Iris pigment epithelial cell (primary cell): ENCODE measurements around the gene SLC35F4.
"Not testable (repeated sequence)": the region's sequence is repeated elsewhere in the genome, so short reads cannot be mapped to it uniquely, and the experiment has no call there.

ENCODE experiments used
- DNase-seq: peaks from one replicate; pipeline ENCODE4 v3.0.0-alpha.2; 2011; ENCODE audit warnings: low read depth

Gene SLC35F4

DNA sequence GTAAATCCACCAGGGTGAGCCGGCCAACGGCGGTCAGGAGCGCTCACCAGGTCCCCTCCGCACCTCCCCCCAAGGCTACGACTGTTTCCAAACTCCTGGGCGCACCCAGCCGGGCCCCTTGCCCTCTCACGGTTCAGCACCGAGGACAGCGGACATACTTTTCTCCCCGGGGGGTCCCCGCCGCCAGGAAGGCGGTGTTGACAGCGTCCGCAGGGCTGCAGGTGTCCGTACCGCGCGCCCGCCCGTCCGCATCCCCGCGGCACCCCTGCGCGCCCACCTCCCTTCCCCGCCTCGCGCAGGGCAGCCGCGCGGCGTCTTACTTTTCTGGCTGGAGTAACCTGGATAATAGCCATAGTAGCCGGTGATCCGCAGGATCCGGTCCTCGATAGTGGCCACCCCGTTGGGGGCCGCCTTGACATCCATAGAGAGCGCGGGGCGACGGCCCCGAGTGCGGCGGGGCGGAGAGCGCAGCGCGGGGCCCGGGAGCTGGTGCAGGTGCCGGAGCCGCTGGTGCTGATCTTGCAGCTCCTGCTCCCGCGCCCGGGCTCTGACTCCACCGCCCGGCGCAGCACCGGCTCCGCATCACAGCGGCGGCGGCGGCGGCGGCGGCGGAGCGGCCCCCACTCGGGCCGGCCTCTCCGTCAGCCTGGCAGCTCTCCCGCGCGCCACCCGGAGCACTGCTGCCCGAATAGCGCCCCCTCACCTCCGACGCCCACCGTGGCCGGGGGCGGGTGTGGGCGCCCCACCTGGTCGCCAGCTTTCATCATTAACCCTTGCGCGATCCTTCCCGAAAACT lies at the start of gene SLC35F4:
SLC35F4 (minus strand) TSS at position 690 of the 796 bp plus-strand sequence.
- peak; percentile 5 for DNase-seq

GRCh38 chr14:57909626-57910025 lies 43.7 kb upstream of the SLC35F4 start:
- DNase-seq: no peak

DNA sequence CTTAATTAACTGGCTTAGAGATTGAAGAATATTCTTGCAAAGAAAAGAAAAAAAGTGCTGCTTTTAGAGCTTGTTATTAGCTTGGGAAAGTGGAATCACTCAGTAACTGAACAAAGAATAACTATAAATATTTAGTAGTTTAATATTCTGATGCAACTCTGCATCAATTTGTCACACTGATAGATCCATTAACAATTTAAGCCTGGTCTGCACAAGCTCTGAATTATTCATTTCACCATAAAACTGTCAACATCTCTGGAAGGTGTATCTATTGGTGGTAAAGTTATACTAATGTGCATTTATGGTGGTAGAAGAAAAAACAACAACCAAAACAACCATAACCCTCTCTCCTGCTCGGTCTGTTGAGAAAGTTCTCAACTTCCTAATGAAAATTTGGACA lies 38.1 kb upstream of the SLC35F4 start:
- DNase-seq: no peak

GRCh38 chr14:57898837-57899572 lies 33.1 kb upstream of the SLC35F4 start:
- no peak for DNase-seq

DNA sequence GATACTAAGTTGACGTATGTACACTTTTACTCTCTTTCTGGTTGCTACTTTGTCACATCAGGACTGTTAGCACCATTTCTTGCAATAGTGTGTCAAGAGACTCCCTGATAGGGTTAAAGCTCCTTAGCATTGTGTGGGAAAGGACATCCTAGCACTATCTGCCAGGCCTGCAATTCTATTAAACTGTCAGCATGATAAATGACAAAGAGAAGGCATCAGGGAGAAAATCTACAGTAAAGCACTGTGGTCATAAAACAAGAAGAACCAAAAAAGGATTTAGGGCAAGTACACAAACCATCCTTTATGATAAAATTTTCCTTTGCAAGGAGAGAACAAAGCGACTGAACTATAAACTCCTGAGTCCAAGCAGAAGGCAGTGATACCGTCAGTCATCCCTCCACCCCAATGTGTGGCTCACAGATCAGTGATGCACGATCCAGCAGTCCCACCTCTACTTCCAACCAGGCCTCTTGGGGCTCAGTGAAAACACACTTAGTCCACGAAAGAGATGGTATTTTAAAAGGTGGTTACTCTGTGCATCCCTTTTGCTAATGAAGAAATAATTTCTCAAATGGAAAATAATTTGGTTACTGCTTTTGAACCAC lies 31.4 kb upstream of the SLC35F4 start:
- no peak for DNase-seq

DNA sequence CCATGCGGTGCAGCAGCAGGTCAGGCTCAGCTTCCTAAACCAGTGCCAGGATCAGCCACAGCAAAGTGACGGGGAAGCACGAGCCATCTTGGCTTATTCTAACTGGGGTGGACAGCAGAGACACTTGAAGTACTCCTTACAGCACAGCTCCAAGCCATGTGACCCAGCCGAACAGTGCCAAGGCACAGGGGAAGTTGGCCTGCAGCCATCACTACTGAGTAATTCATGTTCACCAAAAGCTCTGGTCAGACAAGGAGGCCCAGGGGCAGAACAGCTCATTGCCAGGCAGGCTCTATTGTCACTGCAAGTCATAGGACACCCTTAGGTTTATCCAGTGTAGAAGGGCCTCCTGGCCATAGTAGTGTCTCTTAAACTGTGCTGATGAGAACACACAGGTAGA lies 23.4 kb upstream of the SLC35F4 start:
- peak; percentile 34 for DNase-seq

GRCh38 chr14:57884175-57884574 lies 18.3 kb upstream of the SLC35F4 start:
- peak; percentile 4 for DNase-seq

- DNase-seq: no peak
Observed at GRCh38 chr14:57883061-57883460, 17.2 kb upstream of the SLC35F4 start.

GRCh38 chr14:57879516-57879915 lies 13.6 kb upstream of the SLC35F4 start:
- no peak for DNase-seq

GRCh38 chr14:57875985-57876384 lies 10.1 kb upstream of the SLC35F4 start:
- DNase-seq: no peak

- DNase-seq: no peak
Observed at GRCh38 chr14:57875296-57875695, 9.4 kb upstream of the SLC35F4 start.

- DNase-seq: peak; percentile 53
Observed at GRCh38 chr14:57871459-57872080, 5.7 kb upstream of the SLC35F4 start.

DNA sequence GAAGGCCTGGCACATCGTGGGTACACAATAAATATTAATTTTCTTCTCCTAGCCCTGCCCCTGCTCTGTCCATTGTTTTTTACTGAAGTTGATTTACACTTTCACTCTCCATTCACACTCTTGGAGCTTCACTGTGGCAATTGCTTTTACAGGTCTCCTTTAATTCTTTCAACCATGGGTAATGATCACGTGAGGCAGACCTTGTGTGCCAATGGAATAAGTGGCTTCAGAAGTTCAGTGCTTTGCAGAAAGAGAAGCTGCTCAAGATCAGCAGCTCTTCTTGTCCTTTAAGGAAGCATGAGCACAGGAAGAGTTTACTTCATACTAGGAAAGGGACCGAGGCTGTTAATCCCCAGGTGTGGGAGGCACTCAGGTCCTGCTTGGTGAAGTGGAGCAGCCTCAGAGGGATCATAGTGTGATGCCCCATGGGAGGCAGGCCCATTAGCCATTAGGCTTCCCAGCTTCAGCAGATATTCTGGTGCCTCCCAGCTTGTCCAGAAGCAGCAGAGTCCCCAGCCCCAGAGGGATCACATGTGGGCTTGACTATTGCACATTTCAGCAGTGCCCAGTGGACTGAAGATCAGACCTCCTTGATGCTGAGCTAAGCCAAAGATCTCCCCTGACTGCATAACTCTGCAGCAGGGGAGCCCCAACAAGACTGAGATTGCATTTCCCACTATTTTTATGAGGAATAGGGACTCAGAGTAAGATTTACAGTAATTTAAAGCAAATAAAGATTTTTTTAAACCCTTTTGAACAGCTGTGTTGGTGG lies 5.0 kb upstream of the SLC35F4 start:
- no peak for DNase-seq

DNA sequence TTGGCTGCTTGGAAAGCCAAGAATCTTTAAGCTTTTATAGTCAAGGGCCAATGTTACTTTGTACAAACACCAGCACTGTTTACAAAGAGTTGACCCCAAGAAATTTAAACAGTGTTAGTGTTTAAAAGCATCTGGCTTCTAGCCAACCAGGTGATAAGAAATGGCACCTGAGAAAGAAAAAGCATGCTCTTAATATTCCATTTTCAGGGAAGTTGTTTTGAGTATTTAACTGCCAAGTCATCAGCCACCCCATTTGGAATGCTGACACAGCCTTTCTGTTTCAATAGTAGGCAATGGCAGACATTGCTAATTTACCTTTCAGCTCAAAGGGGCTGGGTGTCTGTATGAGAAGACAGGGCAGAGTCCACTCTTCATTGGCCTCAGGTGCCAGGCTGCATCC lies 3.7 kb upstream of the SLC35F4 start:
- no peak for DNase-seq

DNA sequence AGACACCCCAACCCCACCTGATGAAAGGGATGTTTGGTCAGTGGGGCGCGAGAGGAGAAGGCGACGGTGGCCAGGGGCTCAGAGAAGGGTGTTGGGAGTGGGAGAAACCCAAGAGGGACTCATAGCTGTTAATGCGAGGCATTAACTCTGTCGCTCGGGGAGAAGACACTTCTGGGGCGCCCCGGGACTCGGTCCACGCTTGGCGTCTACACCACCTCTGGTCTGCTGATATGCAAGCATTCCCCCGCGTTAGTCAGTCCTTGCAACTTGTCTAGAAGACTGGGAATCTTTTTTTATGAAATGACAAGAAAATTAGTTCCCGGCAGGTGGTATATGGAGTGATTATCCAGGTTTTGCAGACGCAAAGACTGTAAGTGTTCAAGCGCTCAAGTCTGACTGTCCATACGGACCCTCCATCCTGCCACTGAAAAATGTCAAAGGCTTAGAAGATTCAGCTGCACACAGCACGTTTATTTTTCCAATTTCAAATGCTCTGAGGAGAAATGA lies 360 bp upstream of the SLC35F4 start:
- no peak for DNase-seq

DNA sequence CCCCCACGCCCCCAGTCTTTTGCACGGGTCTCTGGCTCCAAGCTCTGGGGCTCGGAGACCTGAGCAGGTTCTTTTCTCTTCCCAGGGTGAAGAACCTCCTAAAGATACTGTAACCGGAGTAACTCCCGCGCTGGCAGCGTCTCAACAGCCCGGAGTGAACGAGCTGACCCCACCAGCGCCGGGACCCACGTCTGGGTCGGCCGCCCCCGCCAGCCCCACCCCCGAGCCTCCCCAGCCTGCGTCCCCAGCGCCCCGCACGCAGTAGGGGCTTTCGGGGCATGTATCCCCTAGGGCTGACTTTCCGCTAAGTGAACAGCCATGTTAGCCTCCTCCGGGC lies 858 bp downstream of the SLC35F4 start:
- no peak for DNase-seq

GRCh38 chr14:57864659-57865058 lies 1.2 kb downstream of the SLC35F4 start:
- DNase-seq: no peak

DNA sequence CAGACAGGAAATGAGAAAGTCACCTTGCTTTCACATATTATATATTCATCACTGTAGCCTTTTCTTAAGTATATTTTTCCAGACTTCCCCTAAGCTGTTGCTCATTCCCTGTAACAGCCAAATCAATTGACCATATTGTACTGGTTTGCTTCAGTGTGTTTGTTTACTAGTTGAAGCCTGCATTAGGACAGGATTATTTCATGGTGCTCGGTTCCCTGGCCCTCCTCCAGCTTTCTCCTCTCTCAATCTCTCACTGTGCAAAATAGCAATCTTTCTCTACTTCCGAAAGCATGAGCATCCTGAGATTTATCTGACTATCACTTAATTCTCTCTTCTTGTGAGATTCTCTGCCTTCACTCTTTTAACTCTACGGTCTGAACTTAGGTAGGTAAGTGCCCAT lies 2.4 kb downstream of the SLC35F4 start:
- DNase-seq: no peak

GRCh38 chr14:57855666-57856065 lies 10.2 kb downstream of the SLC35F4 start:
- not testable (repeated sequence) for DNase-seq

DNA sequence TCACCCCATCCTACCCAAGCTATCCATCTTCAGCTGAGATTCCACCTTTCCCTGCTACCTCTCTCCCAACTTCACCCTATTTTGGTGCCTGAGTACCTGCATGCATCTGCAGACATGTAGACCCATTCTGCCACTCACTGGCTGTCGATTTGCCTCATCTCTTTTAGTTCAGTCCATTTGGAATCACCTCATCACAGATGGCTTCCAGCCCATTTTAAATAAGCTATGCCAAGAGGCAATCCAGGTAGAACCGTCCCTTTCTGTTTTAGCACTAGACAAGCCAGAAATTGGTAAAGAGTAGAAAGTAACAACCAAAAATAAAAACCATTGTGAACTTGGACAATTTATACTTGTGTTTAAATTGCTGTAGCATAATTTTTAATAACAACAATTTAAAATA lies 11.3 kb downstream of the SLC35F4 start:
- DNase-seq: no peak

DNA sequence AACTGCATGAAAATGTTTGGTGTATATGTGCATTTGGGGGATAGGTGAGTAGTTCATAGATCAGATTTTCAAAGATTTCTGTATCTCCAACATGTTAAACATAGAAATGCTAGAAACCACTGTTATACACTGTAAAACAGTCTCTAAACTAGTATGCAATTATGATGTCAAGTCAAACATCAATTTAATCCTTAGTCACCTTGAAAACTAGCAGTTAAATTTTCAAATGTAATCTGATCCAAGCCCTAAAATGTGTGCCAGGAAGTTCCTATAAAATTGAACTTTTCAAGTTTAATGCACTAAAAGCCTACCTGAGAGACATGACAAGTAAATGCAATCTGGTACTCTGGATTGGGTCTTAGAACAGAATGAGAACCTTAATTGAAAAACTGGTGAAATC lies 14.5 kb downstream of the SLC35F4 start:
- DNase-seq: no peak

DNA sequence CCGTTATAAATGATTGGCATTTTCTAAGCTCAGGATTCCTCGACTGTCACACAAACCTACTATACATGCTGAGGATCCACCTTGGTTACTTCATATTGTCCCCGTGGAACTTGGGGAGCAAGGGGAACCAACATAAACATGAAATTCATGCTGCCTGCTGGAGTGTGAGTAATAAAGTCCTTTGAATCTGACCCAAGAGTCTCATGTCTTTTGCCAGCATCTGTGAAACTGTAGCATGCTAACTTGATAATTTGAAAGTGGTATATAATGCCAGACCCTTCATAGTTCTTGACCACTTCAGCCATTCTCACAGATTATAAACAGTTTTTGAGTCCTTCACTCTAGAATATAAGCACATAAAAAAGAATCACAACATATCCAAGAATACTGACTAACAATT lies 17.1 kb downstream of the SLC35F4 start:
- no peak for DNase-seq
